ENCODE measurements around the gene FAM50A. TPM values are rescaled to one million over a fixed set of nuclear protein-coding genes. Genes with fewer than 3 reads are reported as not detected.

FAM50A gene
- total RNA-seq, 1 experiment from 2014 or later: 57.4 TPM

GRCh38 chrX:154449618-154450017, 5.7 kb downstream of the FAM50A start:
- Histone ChIP-seq H3K27ac (ENCODE audit: insufficient read length, low read depth, low read length) (no peak overlapping the region), H2BK120ac (ENCODE audit: low read depth, low read length, poor library complexity, severe bottlenecking) (no peak overlapping the region), H2BK15ac (ENCODE audit: low read depth, low read length) (no peak overlapping the region), H4K20me1 (ENCODE audit: control insufficient read depth, insufficient read depth, insufficient read length) (no peaks in the 10 kb centered on the region), H3K14ac (ENCODE audit: insufficient read depth, low read length) (no peak overlapping the region), H3K23me2 (ENCODE audit: insufficient read length, low read depth, low read length, poor library complexity, severe bottlenecking) (no peaks in the 10 kb centered on the region), H2AK5ac (ENCODE audit: insufficient read length, low read length) (no peak overlapping the region), H3K79me2 (ENCODE audit: insufficient read depth, low read length) (no peaks in the 10 kb centered on the region), H3K79me1 (ENCODE audit: insufficient read depth, low read depth, low read length, poor library complexity, severe bottlenecking) (no peaks in the 10 kb centered on the region), H3K9me3 (ENCODE audit: control insufficient read depth, low read depth, low read length) (peaks cover 30% of the 10 kb centered on the region), H3K23ac (ENCODE audit: insufficient read length, low read depth, low read length) (no peak overlapping the region), H3K4me2 (ENCODE audit: insufficient read depth, insufficient read length, low read length) (no peak overlapping the region), H3K4ac (ENCODE audit: low read depth, low read length) (no peak overlapping the region), H3K4me1 (ENCODE audit: insufficient read depth, low read length) (no peaks in the 10 kb centered on the region), H3K56ac (ENCODE audit: insufficient read length, low read depth, low read length) (no peak overlapping the region), H2AFZ (ENCODE audit: low read length) (no peak overlapping the region), H4K5ac (ENCODE audit: insufficient read length, low read depth, low read length) (no peak overlapping the region), H4K8ac (replicated peaks; ENCODE audit: insufficient read length, low read depth, low read length) (no peak overlapping the region), H3T11ph (ENCODE audit: low read length) (no peak overlapping the region), H4K91ac (ENCODE audit: insufficient read length, low read depth, low read length) (no peak overlapping the region), H3K9ac (ENCODE audit: extremely low read depth, insufficient read length, low read length) (no peak overlapping the region), H3K27me3 (ENCODE audit: insufficient read depth, low read length) (no peaks in the 10 kb centered on the region), H2BK12ac (ENCODE audit: insufficient read length, low read depth, low read length) (no peak overlapping the region), H2BK20ac (ENCODE audit: low read depth, low read length, poor library complexity, severe bottlenecking) (no peak overlapping the region), H2BK5ac (ENCODE audit: insufficient read length, low read length) (no peak overlapping the region), H3K18ac (ENCODE audit: insufficient read length, low read depth, low read length) (no peak overlapping the region)
- no peak for DNase-seq
- Mint-ChIP-seq H3K9me3 (peaks cover 64 to 89% of the 10 kb centered on the region in 2 experiments), H3K27ac (no peak overlapping the region), H3K36me3 (ENCODE audit: insufficient read depth in 1 of 3, low read depth in 3 of 3) (peaks cover 34 to 57% (median 53%) of the 10 kb centered on the region in 3 experiments), H3K4me3 (no peak overlapping the region; a peak in 1 of 5 replicates), H3K4me1 (no peaks in the 10 kb centered on the region), H3K27me3 (ENCODE audit: low read depth) (peaks cover 3% of the 10 kb centered on the region)
- no peak for TF ChIP-seq CTCF (conservative IDR thresholded peaks at IDR 0.05)
- no CpG with 5 or more reads among the region's 18 CpGs for WGBS (ENCODE audit: extremely low coverage, insufficient read length, low lambda C conversion rate)
